Endodermal cell (in vitro differentiated cells): Measurements from ENCODE around the gene CCT5. TPM values are rescaled to one million over a fixed set of nuclear protein-coding genes. Genes with fewer than 3 reads are reported as not detected.

Source experiments
- DNase-seq: peaks from one replicate; pipeline ENCODE4 v3.0.0-alpha.2; 2017
- H3K27ac ChIP-seq: 2 replicates; pipeline ENCODE4 v1.5.1; 2013; ENCODE audit warnings: mild to moderate bottlenecking, low read depth, low read length, moderate library complexity
- H3K27me3 ChIP-seq: 2 replicates; pipeline ENCODE4 v1.6.1; 2013; ENCODE audit warnings: mild to moderate bottlenecking, low read length, moderate library complexity; ENCODE audit not compliant: insufficient read depth, control insufficient read depth, poor library complexity, severe bottlenecking
- H3K36me3 ChIP-seq: 2 replicates; pipeline ENCODE4 v1.7.0; 2013; ENCODE audit warnings: mild to moderate bottlenecking, low read length, moderate library complexity; ENCODE audit not compliant: control insufficient read depth, insufficient read depth
- H3K4me1 ChIP-seq: one replicate; pipeline ENCODE4 v1.7.0; 2013; ENCODE audit warnings: low read length; ENCODE audit not compliant: control insufficient read depth, insufficient read depth
- H3K4me3 ChIP-seq: 2 replicates; pipeline ENCODE4 v1.5.1; 2013; ENCODE audit warnings: mild to moderate bottlenecking, low read length, moderate library complexity
- H3K9ac ChIP-seq: 2 replicates; pipeline ENCODE4 v1.6.1; 2013; ENCODE audit warnings: mild to moderate bottlenecking, low read length, moderate library complexity; ENCODE audit not compliant: poor library complexity, severe bottlenecking; ENCODE audit errors: extremely low read depth
- H3K9me3 ChIP-seq: 2 replicates; pipeline ENCODE4 v1.6.1; 2013; ENCODE audit warnings: mild to moderate bottlenecking, low read length, moderate library complexity; ENCODE audit not compliant: control insufficient read depth
- H3K27ac Mint-ChIP-seq: 2 replicates; pipeline ENCODE4 v1.8.0; 2020; ENCODE audit warnings: mixed read lengths
- H3K27me3 Mint-ChIP-seq: 2 replicates; pipeline ENCODE4 v1.8.0; 2021; ENCODE audit warnings: mild to moderate bottlenecking, mixed read lengths; ENCODE audit not compliant: insufficient read depth
- H3K36me3 Mint-ChIP-seq: 2 replicates; pipeline ENCODE4 v1.8.0; 2020; ENCODE audit warnings: low read depth, mixed read lengths
- H3K4me1 Mint-ChIP-seq: 2 replicates; pipeline ENCODE4 v1.8.0; 2020; ENCODE audit warnings: mixed read lengths
- H3K4me3 Mint-ChIP-seq: 2 replicates; pipeline ENCODE4 v1.8.0; 2020; ENCODE audit warnings: mild to moderate bottlenecking, moderate library complexity, mixed read lengths
- H3K9me3 Mint-ChIP-seq: 2 replicates; pipeline ENCODE4 v1.8.0; 2020; ENCODE audit warnings: mild to moderate bottlenecking, mixed read lengths
- WGBS, 2 experiments: methylation state at CpG; one replicate each; pipeline versions ENCODE4 v1.1.5 to v1.1.7; 2013; ENCODE audit warnings: missing lambda C conversion rate in 2 of 2, mixed read lengths in 1 of 2; ENCODE audit not compliant: insufficient coverage in 1 of 2, insufficient read length in 1 of 2; 5-methylcytosine and 5-hydroxymethylcytosine counted together
- total RNA-seq, 2 donors: library from RNA; stranded (reverse); fragmentation: NEBNext Ultra II Directional in 1 of 2; extraction: Animal tissue kit (Norgen Biotek cat#: 25700) in 1 of 2; gene quantifications; 2 replicates in 1 of 2; 3 replicates in 1 of 2; pipeline ENCODE4 v1.2.1, GENCODE V29; 2021
- TF ChIP-seq, protein P1 (sequence below): fragments of 200-600 bp; sonication (generic); conservative IDR thresholded peaks from 2 replicates; pipeline ENCODE4 v1.5.0; 2021; ENCODE audit warnings: antibody characterized with exemption, mild to moderate bottlenecking

CCT5 gene
- total RNA-seq, 2 donors from 2014 or later: 316 to 356 TPM

DNA sequence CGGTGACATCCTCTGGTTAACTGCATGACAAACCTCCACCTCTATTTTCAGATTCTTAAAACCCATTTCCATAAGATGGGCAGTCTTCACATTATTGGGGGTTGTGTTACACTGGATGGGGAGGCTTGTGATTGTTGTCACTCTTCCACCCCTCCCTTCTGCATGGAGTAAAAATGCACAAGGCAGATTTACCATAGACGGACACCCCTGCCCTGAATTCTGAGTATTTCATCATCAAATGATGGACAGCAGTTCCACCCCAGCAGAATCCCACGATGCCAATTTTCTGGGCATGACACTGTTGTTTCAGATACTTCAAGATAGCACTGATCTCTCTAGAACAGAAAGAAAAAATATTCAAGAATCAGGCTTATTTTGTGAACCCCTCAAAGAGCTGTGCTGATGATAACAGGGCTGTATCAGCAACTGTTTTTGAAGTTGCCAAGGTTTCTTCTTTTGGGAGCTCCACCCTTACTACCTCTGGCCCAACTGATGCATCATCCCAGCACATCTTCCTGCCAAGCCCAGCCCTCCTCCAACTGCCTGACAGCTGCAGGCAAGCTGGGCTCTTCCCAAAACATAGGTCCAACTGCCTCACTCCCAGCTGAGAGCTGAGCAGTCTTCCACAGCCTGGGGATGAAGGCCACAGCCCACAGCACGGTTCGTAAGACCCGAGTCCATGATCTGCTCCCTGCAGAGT lies 36.2 kb downstream of the CCT5 start:
- TF ChIP-seq, protein P1, sequence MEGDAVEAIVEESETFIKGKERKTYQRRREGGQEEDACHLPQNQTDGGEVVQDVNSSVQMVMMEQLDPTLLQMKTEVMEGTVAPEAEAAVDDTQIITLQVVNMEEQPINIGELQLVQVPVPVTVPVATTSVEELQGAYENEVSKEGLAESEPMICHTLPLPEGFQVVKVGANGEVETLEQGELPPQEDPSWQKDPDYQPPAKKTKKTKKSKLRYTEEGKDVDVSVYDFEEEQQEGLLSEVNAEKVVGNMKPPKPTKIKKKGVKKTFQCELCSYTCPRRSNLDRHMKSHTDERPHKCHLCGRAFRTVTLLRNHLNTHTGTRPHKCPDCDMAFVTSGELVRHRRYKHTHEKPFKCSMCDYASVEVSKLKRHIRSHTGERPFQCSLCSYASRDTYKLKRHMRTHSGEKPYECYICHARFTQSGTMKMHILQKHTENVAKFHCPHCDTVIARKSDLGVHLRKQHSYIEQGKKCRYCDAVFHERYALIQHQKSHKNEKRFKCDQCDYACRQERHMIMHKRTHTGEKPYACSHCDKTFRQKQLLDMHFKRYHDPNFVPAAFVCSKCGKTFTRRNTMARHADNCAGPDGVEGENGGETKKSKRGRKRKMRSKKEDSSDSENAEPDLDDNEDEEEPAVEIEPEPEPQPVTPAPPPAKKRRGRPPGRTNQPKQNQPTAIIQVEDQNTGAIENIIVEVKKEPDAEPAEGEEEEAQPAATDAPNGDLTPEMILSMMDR: no peak
- Histone ChIP-seq H3K27ac (no peak overlapping the region), H3K9me3 (no peaks in the 10 kb centered on the region), H3K4me3 (no peak overlapping the region), H3K4me1 (no peaks in the 10 kb centered on the region), H3K27me3 (no peaks in the 10 kb centered on the region), H3K36me3 (no peaks in the 10 kb centered on the region), H3K9ac (no peak overlapping the region)
- Mint-ChIP-seq H3K36me3 (peaks cover 11% of the 10 kb centered on the region), H3K27ac (no peak overlapping the region), H3K4me3 (no peak overlapping the region), H3K27me3 (no peaks in the 10 kb centered on the region), H3K9me3 (peaks cover 4% of the 10 kb centered on the region), H3K4me1 (peaks cover 6% of the 10 kb centered on the region)
- no peak for DNase-seq
- 90 to 93% methylated on average over 6 of the region's 6 CpGs for WGBS, 2 experiments

DNA sequence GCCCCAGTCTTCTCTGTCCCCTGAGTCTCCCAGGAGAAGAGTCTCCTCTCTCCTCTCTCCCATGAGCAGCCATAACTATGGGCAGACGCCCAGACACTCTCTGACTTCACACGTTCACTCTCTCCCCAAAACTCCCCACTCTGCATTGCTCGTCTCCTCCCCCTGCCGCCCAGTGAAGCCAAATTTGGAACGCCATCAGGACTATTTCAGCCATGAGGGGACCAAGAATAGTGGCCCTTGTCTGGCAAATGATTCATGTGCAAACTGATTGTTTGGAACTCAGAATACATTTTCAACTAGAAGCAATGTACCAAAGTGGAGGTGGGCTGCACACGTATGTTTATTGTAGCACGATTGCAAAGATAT lies 36.8 kb downstream of the CCT5 start:
- no peak overlapping the region for H3K9ac ChIP-seq
- H3K9me3 ChIP-seq: no peaks in the 10 kb centered on the region
- Mint-ChIP-seq H3K4me1 (peaks cover 6% of the 10 kb centered on the region), H3K27ac (no peak overlapping the region), H3K36me3 (peaks cover 11% of the 10 kb centered on the region), H3K4me3 (no peak overlapping the region), H3K9me3 (peaks cover 4% of the 10 kb centered on the region), H3K27me3 (no peaks in the 10 kb centered on the region)
- TF ChIP-seq, protein P1: no peak
- no peak for DNase-seq
- H3K4me1 ChIP-seq: no peaks in the 10 kb centered on the region
- H3K27ac ChIP-seq: no peak overlapping the region
- no peaks in the 10 kb centered on the region for H3K36me3 ChIP-seq
- no peaks in the 10 kb centered on the region for H3K27me3 ChIP-seq
- no peak overlapping the region for H3K4me3 ChIP-seq
- 88 to 89% methylated on average over 6 to 7 of the region's 7 CpGs for WGBS, 2 experiments

DNA sequence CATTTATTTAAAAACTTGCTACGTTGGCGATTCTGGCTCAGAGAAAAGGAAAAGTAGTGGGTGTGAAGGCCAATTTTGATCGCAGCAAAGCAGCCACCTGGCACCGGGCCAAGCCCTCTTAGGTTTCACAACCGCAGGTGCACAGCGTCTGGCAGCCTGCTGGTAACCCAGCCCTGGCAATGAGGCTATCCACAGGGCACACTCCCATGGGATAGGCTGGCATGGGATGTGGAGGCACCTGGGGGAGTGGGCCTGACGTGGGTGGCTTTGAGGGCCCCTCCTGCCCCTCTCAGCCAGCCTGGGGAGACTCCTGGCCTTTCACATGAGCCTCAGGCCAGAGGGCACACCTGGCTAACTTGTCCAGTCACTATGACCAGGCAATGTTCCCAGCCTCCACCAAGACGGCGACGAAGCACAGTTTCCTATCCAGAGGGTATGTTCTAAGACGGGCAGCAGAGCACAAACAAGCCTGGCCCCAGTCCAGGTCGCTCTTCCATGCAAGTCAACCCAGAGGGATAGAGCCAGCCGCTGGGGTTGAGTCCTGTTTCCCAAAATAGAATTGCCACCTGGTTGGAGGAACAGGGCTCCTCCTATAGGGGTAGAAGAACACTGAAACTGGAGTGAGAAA lies 38.6 kb downstream of the CCT5 start:
- H3K9me3 ChIP-seq: no peaks in the 10 kb centered on the region
- no peak overlapping the region for H3K4me3 ChIP-seq
- no peaks in the 10 kb centered on the region for H3K36me3 ChIP-seq
- Mint-ChIP-seq H3K27me3 (no peaks in the 10 kb centered on the region), H3K27ac (no peak overlapping the region), H3K4me3 (no peak overlapping the region), H3K9me3 (peaks cover 4% of the 10 kb centered on the region), H3K4me1 (peaks cover 2% of the 10 kb centered on the region), H3K36me3 (peaks cover 12% of the 10 kb centered on the region)
- no peaks in the 10 kb centered on the region for H3K4me1 ChIP-seq
- WGBS, 2 experiments: 94 to 97% methylated on average over 10 to 13 of the region's 13 CpGs
- TF ChIP-seq, protein P1: no peak
- no peaks in the 10 kb centered on the region for H3K27me3 ChIP-seq
- no peak overlapping the region for H3K9ac ChIP-seq
- H3K27ac ChIP-seq: no peak overlapping the region
- DNase-seq: no peak
